GM23248 (cell line): ENCODE data around the gene PPM1H.

Source experiments
- EZH2 ChIP-seq: fragments of 200-600 bp; sonication (generic); IDR thresholded peaks from 2 replicates; pipeline ENCODE4 v1.6.1; 2018; ENCODE audit warnings: antibody characterized with exemption, mild to moderate bottlenecking; ENCODE audit not compliant: insufficient read depth, poor library complexity, severe bottlenecking
- EZH2phosphoT487 ChIP-seq: fragments of 200-600 bp; sonication (generic); IDR thresholded peaks from 2 replicates; pipeline ENCODE4 v1.6.1; 2018; ENCODE audit warnings: antibody characterized with exemption, moderate library complexity, mild to moderate bottlenecking, low read depth; ENCODE audit not compliant: insufficient read depth

DNA sequence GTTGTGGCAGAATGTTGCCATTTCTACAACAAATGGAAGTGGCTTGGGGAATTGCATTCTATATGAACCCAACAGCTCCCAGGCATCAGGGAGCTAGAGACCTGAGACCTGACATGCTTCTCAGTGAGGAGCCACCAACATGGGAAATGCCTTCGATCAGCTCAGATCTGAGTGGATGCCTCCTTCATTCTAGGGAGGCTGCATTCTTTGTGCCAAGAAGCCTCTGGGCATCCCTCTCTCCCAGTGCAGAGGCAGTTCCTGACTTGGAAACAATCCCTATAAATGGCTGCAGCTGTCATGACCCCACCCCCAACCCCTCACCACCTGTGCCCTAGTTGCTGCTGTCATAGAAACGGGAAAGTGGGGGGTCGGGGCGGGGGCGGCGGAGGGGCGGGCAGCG lies 196.3 kb downstream of the PPM1H start:
- TF ChIP-seq EZH2 (no peak), EZH2phosphoT487 (no peak)
